Measurements from ENCODE around the gene RAPSN. TPM values are rescaled to one million over a fixed set of nuclear protein-coding genes. Genes with fewer than 3 reads are reported as not detected.
"Not testable (repeated sequence)": the region's sequence is repeated elsewhere in the genome, so short reads cannot be mapped to it uniquely, and the experiment has no call there.

Gene RAPSN
- total RNA-seq, 1 donor from 2014 or later: 0.16 TPM

DNA sequence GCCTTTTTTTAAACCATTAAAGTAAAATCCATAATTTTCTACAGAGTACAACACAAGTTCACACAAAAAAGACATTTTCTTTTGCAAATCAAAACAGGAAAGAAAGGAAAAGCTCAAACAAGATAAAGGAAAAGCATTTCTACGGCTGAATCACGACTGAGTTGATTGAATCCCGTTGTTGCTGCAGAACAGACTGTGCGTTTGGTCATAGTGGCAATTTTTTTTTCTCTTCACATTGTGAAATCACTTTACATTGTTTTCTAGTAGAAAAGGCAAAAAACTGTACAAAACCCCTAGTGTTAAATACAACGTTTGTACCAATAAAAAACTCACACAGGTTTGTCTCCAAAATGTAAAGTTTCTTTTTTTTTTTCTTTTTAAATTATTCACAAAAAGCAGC is 17.3 kb upstream of the RAPSN start:
- H3K36me3 Mint-ChIP-seq (ENCODE audit: low read depth): peaks cover 14% of the 10 kb centered on the region
- no peak overlapping the region for H3K27ac Mint-ChIP-seq (ENCODE audit: unreplicated experiment)
- TF ChIP-seq, protein P1, sequence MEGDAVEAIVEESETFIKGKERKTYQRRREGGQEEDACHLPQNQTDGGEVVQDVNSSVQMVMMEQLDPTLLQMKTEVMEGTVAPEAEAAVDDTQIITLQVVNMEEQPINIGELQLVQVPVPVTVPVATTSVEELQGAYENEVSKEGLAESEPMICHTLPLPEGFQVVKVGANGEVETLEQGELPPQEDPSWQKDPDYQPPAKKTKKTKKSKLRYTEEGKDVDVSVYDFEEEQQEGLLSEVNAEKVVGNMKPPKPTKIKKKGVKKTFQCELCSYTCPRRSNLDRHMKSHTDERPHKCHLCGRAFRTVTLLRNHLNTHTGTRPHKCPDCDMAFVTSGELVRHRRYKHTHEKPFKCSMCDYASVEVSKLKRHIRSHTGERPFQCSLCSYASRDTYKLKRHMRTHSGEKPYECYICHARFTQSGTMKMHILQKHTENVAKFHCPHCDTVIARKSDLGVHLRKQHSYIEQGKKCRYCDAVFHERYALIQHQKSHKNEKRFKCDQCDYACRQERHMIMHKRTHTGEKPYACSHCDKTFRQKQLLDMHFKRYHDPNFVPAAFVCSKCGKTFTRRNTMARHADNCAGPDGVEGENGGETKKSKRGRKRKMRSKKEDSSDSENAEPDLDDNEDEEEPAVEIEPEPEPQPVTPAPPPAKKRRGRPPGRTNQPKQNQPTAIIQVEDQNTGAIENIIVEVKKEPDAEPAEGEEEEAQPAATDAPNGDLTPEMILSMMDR (conservative IDR thresholded peaks at IDR 0.05): no peak
- no peak for DNase-seq (ENCODE audit: low read depth, low spot score)
- H3K4me3 Mint-ChIP-seq: no peak overlapping the region
- H3K4me1 Mint-ChIP-seq: peaks cover 36% of the 10 kb centered on the region
- no peaks in the 10 kb centered on the region for H3K9me3 Mint-ChIP-seq
- H3K27me3 Mint-ChIP-seq (ENCODE audit: low read depth): no peaks in the 10 kb centered on the region

DNA sequence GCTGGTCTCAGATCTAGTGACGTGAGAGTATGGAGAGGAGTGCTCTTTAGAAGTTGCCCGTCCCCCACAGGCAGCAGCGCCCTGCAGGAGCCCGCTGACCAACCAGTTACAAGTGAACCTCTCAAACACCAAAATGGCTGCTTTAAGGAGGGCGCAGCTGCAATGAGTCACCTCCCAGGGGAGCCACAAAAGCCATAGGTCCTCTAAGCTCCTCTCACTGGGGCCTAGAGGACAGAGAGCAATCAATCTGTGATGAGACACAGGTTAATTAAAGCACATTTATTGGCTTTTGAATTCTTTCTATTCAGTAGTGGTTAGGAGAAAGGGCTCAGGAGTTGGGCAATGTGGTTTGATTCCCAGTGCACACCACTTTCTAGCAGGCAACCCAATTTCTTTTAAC is 15.5 kb upstream of the RAPSN start:
- TF ChIP-seq, protein P1 (conservative IDR thresholded peaks at IDR 0.05): no peak
- Mint-ChIP-seq H3K27ac (ENCODE audit: unreplicated experiment) (no peak overlapping the region), H3K9me3 (no peaks in the 10 kb centered on the region), H3K4me1 (peaks cover 32% of the 10 kb centered on the region), H3K36me3 (ENCODE audit: low read depth) (peaks cover 8% of the 10 kb centered on the region), H3K4me3 (no peak overlapping the region), H3K27me3 (ENCODE audit: low read depth) (no peaks in the 10 kb centered on the region)
- DNase-seq (ENCODE audit: low read depth, low spot score): no peak

DNA sequence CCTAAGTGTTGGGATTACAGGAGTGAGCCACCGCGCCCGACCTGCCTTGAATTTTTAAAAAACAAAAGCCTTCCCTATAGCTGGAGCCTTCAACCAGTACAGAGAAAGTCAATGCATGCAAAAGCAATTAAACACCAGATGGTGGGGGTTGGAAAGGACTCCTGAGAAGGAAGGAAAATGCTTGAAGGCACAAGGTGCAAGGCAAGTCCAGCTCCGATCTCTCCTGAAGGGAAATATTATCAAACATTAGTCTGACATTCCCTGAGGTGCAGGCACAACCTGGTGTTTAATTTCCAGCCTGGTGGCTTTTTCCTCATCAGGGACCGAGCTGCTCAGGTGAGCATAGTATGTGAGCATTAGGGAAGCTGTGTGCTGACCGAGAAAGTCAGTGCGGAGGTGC is 12.9 kb upstream of the RAPSN start:
- H3K27me3 Mint-ChIP-seq (ENCODE audit: low read depth): no peaks in the 10 kb centered on the region
- no peaks in the 10 kb centered on the region for H3K9me3 Mint-ChIP-seq
- H3K4me1 Mint-ChIP-seq: peaks cover 7% of the 10 kb centered on the region
- no peak overlapping the region for H3K27ac Mint-ChIP-seq (ENCODE audit: unreplicated experiment)
- H3K36me3 Mint-ChIP-seq (ENCODE audit: low read depth): peaks cover 3% of the 10 kb centered on the region
- TF ChIP-seq, protein P1 (conservative IDR thresholded peaks at IDR 0.05): no peak
- no peak overlapping the region for H3K4me3 Mint-ChIP-seq
- no peak for DNase-seq (ENCODE audit: low read depth, low spot score)

DNA sequence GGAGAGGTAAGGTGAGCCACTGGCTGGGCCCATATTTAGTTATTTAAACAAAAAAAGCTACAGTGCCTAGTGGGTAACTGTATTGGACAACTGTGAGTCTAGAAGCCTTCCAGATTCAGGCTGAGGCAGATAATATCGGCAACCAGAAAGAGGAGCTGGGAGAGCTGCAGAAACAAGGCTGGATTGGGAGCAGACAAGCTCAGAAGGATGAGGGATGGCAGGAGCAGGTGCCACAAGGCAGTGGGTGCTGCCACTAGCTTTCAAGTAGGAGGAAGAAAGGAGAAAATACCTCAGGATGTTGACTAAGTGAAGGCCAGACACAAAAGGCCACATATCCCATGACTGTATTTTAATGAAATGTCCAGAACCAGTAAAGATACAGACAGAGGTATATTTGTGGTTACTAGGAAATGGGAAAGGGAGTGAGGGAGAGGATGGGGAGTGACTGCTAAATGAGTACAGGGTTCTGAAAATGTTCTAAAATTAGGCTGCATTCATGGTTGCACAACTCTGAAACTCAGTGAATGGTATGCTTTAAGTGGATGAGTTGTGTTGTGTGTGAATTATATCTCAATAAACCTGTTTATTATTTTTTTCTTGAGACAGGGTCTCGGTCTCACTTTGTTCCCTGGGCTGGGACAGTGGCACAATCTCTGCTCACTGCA is 11.8 kb upstream of the RAPSN start:
- DNase-seq (ENCODE audit: low read depth, low spot score): no peak
- H3K4me1 Mint-ChIP-seq: peaks cover 5% of the 10 kb centered on the region
- H3K27ac Mint-ChIP-seq (ENCODE audit: unreplicated experiment): no peak overlapping the region
- TF ChIP-seq, protein P1 (conservative IDR thresholded peaks at IDR 0.05): no peak
- no peaks in the 10 kb centered on the region for H3K27me3 Mint-ChIP-seq (ENCODE audit: low read depth)
- peaks cover 3% of the 10 kb centered on the region for H3K36me3 Mint-ChIP-seq (ENCODE audit: low read depth)
- H3K9me3 Mint-ChIP-seq: no peaks in the 10 kb centered on the region
- H3K4me3 Mint-ChIP-seq: no peak overlapping the region

DNA sequence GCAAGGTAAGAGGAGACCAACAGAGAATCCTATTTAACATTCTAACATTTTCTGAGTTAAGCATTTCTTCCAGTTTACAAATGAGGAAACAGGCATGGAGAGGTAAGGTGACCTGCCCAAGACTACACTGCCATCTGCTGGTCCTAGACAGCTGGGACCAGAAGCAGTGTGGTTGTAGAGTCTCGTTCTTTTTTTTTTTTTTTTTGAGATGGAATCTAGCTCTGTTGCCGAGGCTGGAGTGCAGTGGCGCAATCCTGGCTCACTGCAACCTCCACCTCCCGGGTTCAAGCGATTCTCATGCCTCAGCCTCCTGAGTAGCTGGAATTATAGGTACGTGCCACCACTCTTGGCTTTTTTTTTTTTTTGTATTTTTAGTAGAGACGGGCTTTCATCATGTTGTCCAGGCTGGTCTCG is 5.3 kb upstream of the RAPSN start:
- not testable (repeated sequence) for H3K4me1 Mint-ChIP-seq; H3K27me3 Mint-ChIP-seq (ENCODE audit: low read depth); H3K36me3 Mint-ChIP-seq (ENCODE audit: low read depth); H3K9me3 Mint-ChIP-seq; H3K27ac Mint-ChIP-seq (ENCODE audit: unreplicated experiment)
- peak overlapping the region; percentile 59 for H3K4me3 Mint-ChIP-seq
- TF ChIP-seq, protein P1 (conservative IDR thresholded peaks at IDR 0.05): peak; percentile 83
- DNase-seq (ENCODE audit: low read depth, low spot score): peak; percentile 48
